Nephron progenitor cell (in vitro differentiated cells): ENCODE data around the gene MXD1.
"Not testable (repeated sequence)": the region's sequence is repeated elsewhere in the genome, so short reads cannot be mapped to it uniquely, and the experiment has no call there.

Experiments
- DNase-seq: peaks from one replicate; pipeline ENCODE4 v3.0.0; 2021
- H3K27ac Mint-ChIP-seq: 2 replicates; pipeline ENCODE4 v1.8.0; 2021; ENCODE audit warnings: mild to moderate bottlenecking, moderate library complexity, mixed read lengths
- H3K27me3 Mint-ChIP-seq: 2 replicates; pipeline ENCODE4 v1.8.0; 2021; ENCODE audit warnings: mild to moderate bottlenecking, low read depth, mixed read lengths; ENCODE audit not compliant: poor library complexity
- H3K36me3 Mint-ChIP-seq: 2 replicates; pipeline ENCODE4 v1.8.0; 2021; ENCODE audit warnings: low read depth, mixed read lengths
- H3K4me1 Mint-ChIP-seq: 2 replicates; pipeline ENCODE4 v1.8.0; 2021; ENCODE audit warnings: mixed read lengths
- H3K4me3 Mint-ChIP-seq: 2 replicates; pipeline ENCODE4 v1.8.0; 2021; ENCODE audit warnings: mild to moderate bottlenecking, moderate library complexity, mixed read lengths
- H3K9me3 Mint-ChIP-seq: 2 replicates; pipeline ENCODE4 v1.8.0; 2021; ENCODE audit warnings: mild to moderate bottlenecking, moderate library complexity, mixed read lengths
- TF ChIP-seq, protein P1 (sequence below): fragments of 200-600 bp; sonication (generic); IDR thresholded peaks from 2 replicates; pipeline ENCODE4 v1.5.0; 2021; ENCODE audit warnings: antibody characterized with exemption

Gene MXD1

DNA sequence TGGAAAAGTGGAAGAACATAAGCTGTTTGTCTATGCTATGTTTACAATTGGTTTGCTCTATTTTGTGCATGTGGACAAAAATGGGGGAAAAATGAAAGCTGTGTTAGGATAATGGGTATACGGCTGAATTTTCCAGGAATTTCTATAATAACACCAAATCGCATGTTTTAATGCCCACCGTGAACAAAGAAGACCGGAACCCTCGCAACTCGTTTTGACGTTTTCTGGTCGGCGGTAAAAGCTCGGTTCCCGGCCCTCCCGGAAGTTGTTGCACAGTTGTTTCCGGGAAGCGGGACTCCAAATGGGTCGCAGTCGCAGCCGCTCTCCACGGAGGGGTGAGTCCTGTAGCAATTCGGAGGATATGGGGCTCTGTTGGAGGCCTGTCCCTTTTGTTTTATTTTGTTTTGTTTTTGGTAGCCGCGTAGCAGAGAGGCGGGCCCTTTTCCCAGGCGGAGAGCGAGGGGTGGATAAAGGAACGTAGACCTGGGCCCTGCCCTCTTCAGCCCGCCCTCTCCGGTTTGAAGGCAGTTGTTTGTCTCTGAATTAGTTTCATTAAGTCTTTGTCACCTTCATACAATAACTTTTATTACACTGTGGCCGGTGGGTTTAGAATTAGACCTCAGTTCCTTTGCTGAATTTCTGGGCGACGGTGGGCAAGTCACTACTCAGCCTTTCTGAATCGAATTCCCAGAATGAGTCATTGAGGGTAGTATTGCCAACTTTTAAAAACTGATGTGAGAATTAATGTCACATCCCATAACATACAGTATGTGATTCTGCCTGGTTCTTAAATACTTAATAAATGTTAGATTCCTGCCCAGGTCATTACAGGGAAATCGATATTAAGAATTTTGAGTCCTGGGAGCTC lies 21.0 kb upstream of the MXD1 start, which contains the start of gene SNRNP27:
Gene SNRNP27, plus strand, starts transcription at position 273 of the 868 bp plus-strand sequence. Its CDS starts 29 bp downstream, at position 302.
- peaks cover 12% of the 10 kb centered on the region for H3K9me3 Mint-ChIP-seq
- peaks cover 16% of the 10 kb centered on the region for H3K27me3 Mint-ChIP-seq
- H3K4me3 Mint-ChIP-seq = peak within 1 kb of the TSS; percentile 100
- H3K36me3 Mint-ChIP-seq = peaks cover 36% of the 10 kb centered on the region
- TF ChIP-seq, protein P1, sequence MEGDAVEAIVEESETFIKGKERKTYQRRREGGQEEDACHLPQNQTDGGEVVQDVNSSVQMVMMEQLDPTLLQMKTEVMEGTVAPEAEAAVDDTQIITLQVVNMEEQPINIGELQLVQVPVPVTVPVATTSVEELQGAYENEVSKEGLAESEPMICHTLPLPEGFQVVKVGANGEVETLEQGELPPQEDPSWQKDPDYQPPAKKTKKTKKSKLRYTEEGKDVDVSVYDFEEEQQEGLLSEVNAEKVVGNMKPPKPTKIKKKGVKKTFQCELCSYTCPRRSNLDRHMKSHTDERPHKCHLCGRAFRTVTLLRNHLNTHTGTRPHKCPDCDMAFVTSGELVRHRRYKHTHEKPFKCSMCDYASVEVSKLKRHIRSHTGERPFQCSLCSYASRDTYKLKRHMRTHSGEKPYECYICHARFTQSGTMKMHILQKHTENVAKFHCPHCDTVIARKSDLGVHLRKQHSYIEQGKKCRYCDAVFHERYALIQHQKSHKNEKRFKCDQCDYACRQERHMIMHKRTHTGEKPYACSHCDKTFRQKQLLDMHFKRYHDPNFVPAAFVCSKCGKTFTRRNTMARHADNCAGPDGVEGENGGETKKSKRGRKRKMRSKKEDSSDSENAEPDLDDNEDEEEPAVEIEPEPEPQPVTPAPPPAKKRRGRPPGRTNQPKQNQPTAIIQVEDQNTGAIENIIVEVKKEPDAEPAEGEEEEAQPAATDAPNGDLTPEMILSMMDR = no peak
- peak within 1 kb of the TSS; percentile 99 for H3K27ac Mint-ChIP-seq
- peaks cover 29% of the 10 kb centered on the region for H3K4me1 Mint-ChIP-seq
- DNase-seq = peak; percentile 74

GRCh38 chr2:69894737-69895136 lies 20.2 kb upstream of the MXD1 start:
- peak; percentile 13 for DNase-seq
- peaks cover 11% of the 10 kb centered on the region for H3K27me3 Mint-ChIP-seq
- not testable (repeated sequence) for H3K9me3 Mint-ChIP-seq
- H3K4me3 Mint-ChIP-seq = peak overlapping the region; percentile 100
- H3K36me3 Mint-ChIP-seq = peaks cover 44% of the 10 kb centered on the region
- H3K4me1 Mint-ChIP-seq = peaks cover 29% of the 10 kb centered on the region
- peak overlapping the region; percentile 37 for H3K27ac Mint-ChIP-seq

GRCh38 chr2:69902213-69902922 lies 12.5 kb upstream of the MXD1 start:
- TF ChIP-seq, protein P1 = no peak
- H3K4me3 Mint-ChIP-seq = no peak overlapping the region
- peak overlapping the region; percentile 74 for H3K27ac Mint-ChIP-seq
- DNase-seq = no peak
- no peaks in the 10 kb centered on the region for H3K9me3 Mint-ChIP-seq
- peaks cover 58% of the 10 kb centered on the region for H3K36me3 Mint-ChIP-seq
- no peaks in the 10 kb centered on the region for H3K27me3 Mint-ChIP-seq
- H3K4me1 Mint-ChIP-seq = no peaks in the 10 kb centered on the region

- Mint-ChIP-seq H3K4me3 (no peak overlapping the region), H3K27me3 (no peaks in the 10 kb centered on the region), H3K9me3 (no peaks in the 10 kb centered on the region), H3K27ac (no peak overlapping the region), H3K4me1 (peaks cover 3% of the 10 kb centered on the region), H3K36me3 (peaks cover 32% of the 10 kb centered on the region)
- no peak for DNase-seq
- TF ChIP-seq, protein P1 = no peak
Observed at GRCh38 chr2:69907216-69907615, 7.7 kb upstream of the MXD1 start.

- no peaks in the 10 kb centered on the region for H3K9me3 Mint-ChIP-seq
- DNase-seq = no peak
- no peak overlapping the region for H3K4me3 Mint-ChIP-seq
- H3K27ac Mint-ChIP-seq = no peak overlapping the region
- TF ChIP-seq, protein P1 = peak; percentile 59
- H3K36me3 Mint-ChIP-seq = peaks cover 15% of the 10 kb centered on the region
- peaks cover 16% of the 10 kb centered on the region for H3K27me3 Mint-ChIP-seq
- peaks cover 16% of the 10 kb centered on the region for H3K4me1 Mint-ChIP-seq
Observed at GRCh38 chr2:69911985-69912563, 2.8 kb upstream of the MXD1 start.
